ENCODE measurements around the gene ANKRD53. TPM values are rescaled to one million over a fixed set of nuclear protein-coding genes. Genes with fewer than 3 reads are reported as not detected.
"Not testable (repeated sequence)": the region's sequence is repeated elsewhere in the genome, so short reads cannot be mapped to it uniquely, and the experiment has no call there.

The ANKRD53 gene
- total and polyA plus RNA-seq, 10 donors: 0.22 to 1.7 (median 0.80) TPM; not detected in 2

GRCh38 chr2:71006323-71006722 is 27.9 kb downstream of the ANKRD53 start:
- WGBS, 5 donors: 40 to 80% (median 63%) methylated on average over 1 to 2 of the region's 2 CpGs
- no peak overlapping the region for H3K27ac ChIP-seq
- H3K27me3 ChIP-seq (replicated peaks in 1 of 7): peaks cover 0 to 17% (median 0%) of the 10 kb centered on the region in 7 donors
- no peak overlapping the region for H3K4me3 ChIP-seq
- no peaks in the 10 kb centered on the region for H3K9me3 ChIP-seq
- TF ChIP-seq POLR2AphosphoS5 (IDR thresholded peaks at IDR 0.05) (no peak), POLR2A (IDR thresholded peaks at IDR 0.05) (no peak), CTCF (IDR thresholded peaks at IDR 0.05 in 8 of 11, conservative IDR thresholded peaks at IDR 0.05 in 3 of 11) (no peak)
- intact Hi-C loops (cut with DNase I; ENCODE audit: low total_unique reads): no loop called here
- peaks cover 0 to 3% (median 1%) of the 10 kb centered on the region in 6 donors for H3K4me1 ChIP-seq
- no peaks in the 10 kb centered on the region for H3K36me3 ChIP-seq
- peak; percentile 20 for DNase-seq

- Histone ChIP-seq H3K4me1 (no peaks in the 10 kb centered on the region), H3K36me3 (no peaks in the 10 kb centered on the region), H3K27me3 (replicated peaks in 1 of 7) (peaks cover 0 to 26% (median 0%) of the 10 kb centered on the region in 7 donors), H3K27ac (no peak overlapping the region), H3K4me3 (no peak overlapping the region), H3K9me3 (no peaks in the 10 kb centered on the region)
- intact Hi-C loops (cut with DNase I; ENCODE audit: low total_unique reads): no loop called here
- WGBS, 5 donors: 79 to 95% (median 84%) methylated on average over 5 of the region's 5 CpGs
- peak; percentile 53 for DNase-seq
- TF ChIP-seq POLR2A (IDR thresholded peaks at IDR 0.05): no peak
- no peak for TF ChIP-seq POLR2AphosphoS5 (IDR thresholded peaks at IDR 0.05)
- no peak for TF ChIP-seq CTCF (IDR thresholded peaks at IDR 0.05 in 8 of 11, conservative IDR thresholded peaks at IDR 0.05 in 3 of 11)
Observed at GRCh38 chr2:71006955-71007799, 28.7 kb downstream of the ANKRD53 start.

- Histone ChIP-seq H3K36me3 (no peaks in the 10 kb centered on the region), H3K27ac (no peak overlapping the region), H3K4me3 (no peak overlapping the region), H3K9me3 (no peaks in the 10 kb centered on the region), H3K4me1 (no peaks in the 10 kb centered on the region), H3K27me3 (replicated peaks in 1 of 7) (peaks cover 0 to 32% (median 0%) of the 10 kb centered on the region in 7 donors)
- 92 to 95% (median 94%) methylated on average over 13 of the region's 13 CpGs for WGBS, 5 donors
- peak; percentile 56 for DNase-seq
- intact Hi-C loops (cut with DNase I; ENCODE audit: low total_unique reads): no loop called here
- TF ChIP-seq POLR2A (IDR thresholded peaks at IDR 0.05): no peak
- TF ChIP-seq CTCF (IDR thresholded peaks at IDR 0.05 in 8 of 11, conservative IDR thresholded peaks at IDR 0.05 in 3 of 11): no peak
- no peak for TF ChIP-seq POLR2AphosphoS5 (IDR thresholded peaks at IDR 0.05)
Observed at GRCh38 chr2:71008342-71008741, 29.9 kb downstream of the ANKRD53 start.

- H3K27ac ChIP-seq; intact Hi-C loops (cut with DNase I; ENCODE audit: low total_unique reads); H3K36me3 ChIP-seq; H3K9me3 ChIP-seq; H3K4me3 ChIP-seq; H3K4me1 ChIP-seq: not testable (repeated sequence)
- 29 to 41% (median 36%) methylated on average over 6 of the region's 6 CpGs for WGBS, 5 donors
- peak; percentile 19 for DNase-seq
- H3K27me3 ChIP-seq (replicated peaks in 1 of 7): peaks cover 0 to 32% (median 0%) of the 10 kb centered on the region in 7 donors
Observed at GRCh38 chr2:71011786-71012185, 33.4 kb downstream of the ANKRD53 start.
